Measurements from ENCODE around the gene PKHD1.
"Not testable (repeated sequence)": the region's sequence is repeated elsewhere in the genome, so short reads cannot be mapped to it uniquely, and the experiment has no call there.

The PKHD1 gene

GRCh38 chr6:51983564-51983963 is 103.8 kb downstream of the PKHD1 start:
- no peak for DNase-seq

- DNase-seq, result not testable (repeated sequence)
Measured at GRCh38 chr6:51982695-51983094, 104.7 kb downstream of the PKHD1 start.

GRCh38 chr6:51976374-51976773 is 111.0 kb downstream of the PKHD1 start:
- no peak for DNase-seq

- DNase-seq, result no peak
Measured at GRCh38 chr6:51972659-51973058, 114.8 kb downstream of the PKHD1 start.

GRCh38 chr6:51968265-51968664 is 119.1 kb downstream of the PKHD1 start:
- no peak for DNase-seq

GRCh38 chr6:51965222-51965801 is 122.1 kb downstream of the PKHD1 start:
- peak; percentile 1 for DNase-seq

GRCh38 chr6:51963980-51964379 is 123.4 kb downstream of the PKHD1 start:
- DNase-seq, result no peak

- DNase-seq, result no peak
Measured at GRCh38 chr6:51962354-51962753, 125.1 kb downstream of the PKHD1 start.

- no peak for DNase-seq
Measured at GRCh38 chr6:51960419-51960818, 127.0 kb downstream of the PKHD1 start.

- DNase-seq, result peak; percentile 80
Measured at GRCh38 chr6:51959744-51960383, 127.5 kb downstream of the PKHD1 start.

GRCh38 chr6:51954681-51955080 is 132.7 kb downstream of the PKHD1 start:
- DNase-seq, result no peak

- no peak for DNase-seq
Measured at GRCh38 chr6:51953246-51953645, 134.2 kb downstream of the PKHD1 start.

GRCh38 chr6:51951924-51952323 is 135.5 kb downstream of the PKHD1 start:
- DNase-seq, result no peak

GRCh38 chr6:51949526-51949925 is 137.9 kb downstream of the PKHD1 start:
- DNase-seq, result no peak

GRCh38 chr6:51939695-51940094 is 147.7 kb downstream of the PKHD1 start:
- DNase-seq, result not testable (repeated sequence)

- no peak for DNase-seq
Measured at GRCh38 chr6:51936531-51937290, 150.7 kb downstream of the PKHD1 start.

- peak; percentile 22 for DNase-seq
Measured at GRCh38 chr6:51934098-51934497, 153.3 kb downstream of the PKHD1 start.

- DNase-seq, result peak; percentile 1
Measured at GRCh38 chr6:51932956-51933355, 154.5 kb downstream of the PKHD1 start.

- DNase-seq, result no peak
Measured at GRCh38 chr6:51930602-51931001, 156.8 kb downstream of the PKHD1 start.

- DNase-seq, result no peak
Measured at GRCh38 chr6:51929934-51930574, 157.4 kb downstream of the PKHD1 start.

- DNase-seq, result no peak
Measured at GRCh38 chr6:51928320-51928719, 159.1 kb downstream of the PKHD1 start.

- DNase-seq, result no peak
Measured at GRCh38 chr6:51927450-51927849, 160.0 kb downstream of the PKHD1 start.

- DNase-seq, result no peak
Measured at GRCh38 chr6:51926125-51926524, 161.3 kb downstream of the PKHD1 start.

GRCh38 chr6:51922479-51922878 is 164.9 kb downstream of the PKHD1 start:
- DNase-seq, result not testable (repeated sequence)

Data from hematopoietic multipotent progenitor cell treated with erythropoietin and hydrocortisone succinate and interleukin-3 and kit ligand, for 4 days (in vitro differentiated cells).